NCI-H2107 (cell line): ENCODE results near the gene EPG5.
"Not testable (repeated sequence)": the region's sequence is repeated elsewhere in the genome, so short reads cannot be mapped to it uniquely, and the experiment has no call there.

ENCODE experiments used
- DNase-seq: peaks from one replicate; lab custom pipeline; 2025; lab: John Stamatoyannopoulos, UW

The EPG5 gene

GRCh38 chr18:45837283-45838070 lies 129.7 kb downstream of the EPG5 start:
- DNase-seq, result no peak

GRCh38 chr18:45836242-45837205 lies 130.6 kb downstream of the EPG5 start:
- peak; percentile 48 for DNase-seq

GRCh38 chr18:45835057-45835636 lies 132.0 kb downstream of the EPG5 start:
- DNase-seq, result no peak

- DNase-seq, result no peak
These were observed 132.8 kb downstream of the EPG5 start for GRCh38 chr18:45834306-45834705.

GRCh38 chr18:45833846-45834245 lies 133.3 kb downstream of the EPG5 start:
- no peak for DNase-seq

- DNase-seq, result no peak
These were observed 136.2 kb downstream of the EPG5 start for GRCh38 chr18:45830917-45831316.

GRCh38 chr18:45829855-45830254 lies 137.3 kb downstream of the EPG5 start:
- DNase-seq, result no peak

- peak; percentile 31 for DNase-seq
These were observed 138.0 kb downstream of the EPG5 start for GRCh38 chr18:45828917-45829811.

- DNase-seq, result not testable (repeated sequence)
These were observed 140.4 kb downstream of the EPG5 start for GRCh38 chr18:45826716-45827115.

- DNase-seq, result no peak
These were observed 141.0 kb downstream of the EPG5 start for GRCh38 chr18:45826084-45826483.

GRCh38 chr18:45825258-45826044 lies 141.7 kb downstream of the EPG5 start, which contains the start of gene SIGLEC15:
Gene SIGLEC15 (plus strand): TSS chr18:45825675. CDS start chr18:45825729, 54 bp downstream.
- DNase-seq, result peak; percentile 35

GRCh38 chr18:45821711-45822110 lies 145.4 kb downstream of the EPG5 start:
- DNase-seq, result no peak

- no peak for DNase-seq
These were observed 146.1 kb downstream of the EPG5 start for GRCh38 chr18:45821026-45821425.

- DNase-seq, result no peak
These were observed 146.9 kb downstream of the EPG5 start for GRCh38 chr18:45820106-45820745.

GRCh38 chr18:45818765-45819164 lies 148.4 kb downstream of the EPG5 start:
- DNase-seq, result not testable (repeated sequence)

GRCh38 chr18:45817543-45817942 lies 149.6 kb downstream of the EPG5 start:
- no peak for DNase-seq

GRCh38 chr18:45814733-45815132 lies 152.4 kb downstream of the EPG5 start:
- not testable (repeated sequence) for DNase-seq

GRCh38 chr18:45807144-45807543 lies 160.0 kb downstream of the EPG5 start:
- DNase-seq, result peak; percentile 63

GRCh38 chr18:45806226-45806625 lies 160.9 kb downstream of the EPG5 start:
- DNase-seq, result no peak

GRCh38 chr18:45805551-45805950 lies 161.6 kb downstream of the EPG5 start:
- no peak for DNase-seq
